DND-41 (cell line): ENCODE results near the gene SLC39A11.

Source experiments
- ATAC-seq: fragments of 200-7000 bp; cut with Tn5 transposase; 3 replicates; pipeline ENCODE4 v1.9.1; 2021; ENCODE audit warnings: low read depth; ENCODE audit not compliant: insufficient read depth
- DNase-seq: peaks from one replicate; pipeline ENCODE4 v3.0.0-alpha.2; 2020
- H2AFZ ChIP-seq: 2 replicates; pipeline ENCODE4 v1.6.0; 2012; ENCODE audit warnings: low read depth, low read length
- H3K27ac ChIP-seq: 2 replicates; pipeline ENCODE4 v1.5.1; 2012; ENCODE audit warnings: low read length, inconsistent platforms
- H3K27me3 ChIP-seq: fragments of 200-600 bp; sonication (generic); 2 replicates; pipeline ENCODE4 v1.6.0; 2012; ENCODE audit warnings: low read length, mild to moderate bottlenecking, inconsistent platforms; ENCODE audit not compliant: insufficient read depth, poor library complexity
- H3K36me3 ChIP-seq: 2 replicates; pipeline ENCODE4 v1.5.1; 2012; ENCODE audit warnings: low read length, inconsistent platforms; ENCODE audit not compliant: insufficient read depth
- H3K4me1 ChIP-seq: 2 replicates; pipeline ENCODE4 v1.5.1; 2012; ENCODE audit warnings: mild to moderate bottlenecking, low read length; ENCODE audit not compliant: insufficient read depth
- H3K4me2 ChIP-seq: 2 replicates; pipeline ENCODE4 v1.6.0; 2012; ENCODE audit warnings: mild to moderate bottlenecking, moderate library complexity, low read length, inconsistent platforms; ENCODE audit not compliant: insufficient read depth
- H3K4me3 ChIP-seq, 2 experiments: fragments of 200-600 bp in 1 of 2; shearing (Covaris generic) in 1 of 2; 2 replicates each; pipeline ENCODE4 v1.5.1; 2012 to 2016; ENCODE audit warnings: inconsistent platforms in 2 of 2, low read length in 2 of 2, mild to moderate bottlenecking in 2 of 2, low read depth in 1 of 2, moderate library complexity in 1 of 2
- H3K79me2 ChIP-seq: 2 replicates; pipeline ENCODE4 v1.6.0; 2012; ENCODE audit warnings: low read length, inconsistent platforms; ENCODE audit not compliant: insufficient read depth
- H3K9ac ChIP-seq: 2 replicates; pipeline ENCODE4 v1.6.0; 2012; ENCODE audit warnings: low read depth, mild to moderate bottlenecking, inconsistent platforms, low read length, moderate library complexity
- H3K9me3 ChIP-seq: 2 replicates; pipeline ENCODE4 v1.5.1; 2012; ENCODE audit warnings: low read length, moderate library complexity, mild to moderate bottlenecking, inconsistent platforms; ENCODE audit not compliant: insufficient read depth, severe bottlenecking
- H4K20me1 ChIP-seq: 2 replicates; pipeline ENCODE4 v1.6.0; 2012; ENCODE audit warnings: low read length; ENCODE audit not compliant: insufficient read depth
- CTCF ChIP-seq: IDR thresholded peaks from 2 replicates; pipeline ENCODE4 v1.5.1; 2012; ENCODE audit warnings: borderline replicate concordance, low read length, moderate library complexity, mild to moderate bottlenecking; ENCODE audit not compliant: poor library complexity, severe bottlenecking; ENCODE audit errors: extremely low read depth
- EZH2 ChIP-seq: IDR thresholded peaks from 3 replicates; pipeline ENCODE4 v1.6.1; 2012; ENCODE audit warnings: borderline replicate concordance, low read depth, mild to moderate bottlenecking, moderate library complexity, low read length, inconsistent platforms; ENCODE audit not compliant: severe bottlenecking

Gene SLC39A11

GRCh38 chr17:72677714-72678390 is 414.6 kb downstream of the SLC39A11 start:
- ATAC-seq (no peak), DNase-seq (no peak)
- no peaks in the 10 kb centered on the region for H3K4me1 ChIP-seq
- no peaks in the 10 kb centered on the region for H3K79me2 ChIP-seq
- H3K4me2 ChIP-seq = no peak overlapping the region
- no peak overlapping the region for H3K9ac ChIP-seq
- H3K36me3 ChIP-seq = no peaks in the 10 kb centered on the region
- no peaks in the 10 kb centered on the region for H4K20me1 ChIP-seq
- TF ChIP-seq EZH2 (no peak), CTCF (no peak)
- no peak overlapping the region for H3K4me3 ChIP-seq
- no peaks in the 10 kb centered on the region for H3K27me3 ChIP-seq
- no peak overlapping the region for H3K27ac ChIP-seq
- H3K9me3 ChIP-seq = no peaks in the 10 kb centered on the region
- H2AFZ ChIP-seq = no peak overlapping the region

DNA sequence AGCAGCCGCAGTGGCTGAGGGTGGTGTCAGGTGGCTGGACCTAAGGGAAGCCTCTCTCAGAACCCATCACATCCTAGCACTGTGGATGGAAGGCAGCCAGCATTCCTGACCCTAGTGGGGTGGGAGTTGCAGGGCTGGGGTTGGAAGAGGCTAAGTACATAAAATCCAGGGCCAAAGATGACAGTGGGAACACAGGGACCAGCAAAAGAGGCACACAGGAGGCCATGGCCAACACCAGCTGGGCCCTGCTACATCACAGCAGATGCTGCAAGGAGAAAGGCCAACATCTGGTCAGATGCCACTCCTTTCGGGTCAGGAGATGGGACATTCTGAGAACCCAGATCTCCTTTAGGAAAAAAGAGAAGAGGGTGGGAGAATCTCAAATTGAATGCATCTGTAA is 415.4 kb downstream of the SLC39A11 start:
- no peak for ATAC-seq
- Histone ChIP-seq H3K9me3 (no peaks in the 10 kb centered on the region), H3K4me1 (no peaks in the 10 kb centered on the region)

GRCh38 chr17:72672729-72673128 is 419.8 kb downstream of the SLC39A11 start:
- TF ChIP-seq EZH2 (no peak), CTCF (no peak)
- no peaks in the 10 kb centered on the region for H3K9me3 ChIP-seq
- H3K4me2 ChIP-seq = no peak overlapping the region
- H3K36me3 ChIP-seq = no peaks in the 10 kb centered on the region
- H3K27me3 ChIP-seq = no peaks in the 10 kb centered on the region
- H3K9ac ChIP-seq = no peak overlapping the region
- no peak overlapping the region for H2AFZ ChIP-seq
- H3K4me1 ChIP-seq = no peaks in the 10 kb centered on the region
- no peak overlapping the region for H3K4me3 ChIP-seq
- no peaks in the 10 kb centered on the region for H4K20me1 ChIP-seq
- ATAC-seq (no peak), DNase-seq (no peak)
- H3K79me2 ChIP-seq = no peaks in the 10 kb centered on the region
- H3K27ac ChIP-seq = no peak overlapping the region

More for the DNA sequence above, 415.4 kb downstream of the SLC39A11 start:
- H3K27ac ChIP-seq = no peak overlapping the region
- H3K9ac ChIP-seq = no peak overlapping the region
- no peak overlapping the region for H3K4me3 ChIP-seq
- no peak overlapping the region for H3K4me2 ChIP-seq
- DNase-seq = no peak
- TF ChIP-seq CTCF (no peak), EZH2 (no peak)
- H3K36me3 ChIP-seq = no peaks in the 10 kb centered on the region
- no peak overlapping the region for H2AFZ ChIP-seq
- no peaks in the 10 kb centered on the region for H4K20me1 ChIP-seq
- H3K79me2 ChIP-seq = no peaks in the 10 kb centered on the region
- H3K27me3 ChIP-seq = no peaks in the 10 kb centered on the region

- Histone ChIP-seq H4K20me1 (no peaks in the 10 kb centered on the region), H3K79me2 (no peaks in the 10 kb centered on the region), H3K4me2 (no peak overlapping the region), H3K27ac (no peak overlapping the region), H3K4me3 (no peak overlapping the region), H3K9me3 (no peaks in the 10 kb centered on the region), H3K9ac (no peak overlapping the region), H3K4me1 (no peaks in the 10 kb centered on the region), H2AFZ (no peak overlapping the region), H3K27me3 (no peaks in the 10 kb centered on the region), H3K36me3 (no peaks in the 10 kb centered on the region)
- ATAC-seq (no peak), DNase-seq (no peak)
- no peak for TF ChIP-seq CTCF
- no peak for TF ChIP-seq EZH2
Observed at GRCh38 chr17:72671016-72671415, 421.5 kb downstream of the SLC39A11 start.
